Measurements from ENCODE around the gene ZNF487.

GRCh38 chr10:43393606-43394360, 43.1 kb upstream of the ZNF487 start:
- no peak for TF ChIP-seq CTCF (IDR thresholded peaks at IDR 0.05)
- TF ChIP-seq POLR2A (IDR thresholded peaks at IDR 0.05), result no peak
- no peak for TF ChIP-seq POLR2AphosphoS5 (IDR thresholded peaks at IDR 0.05)
